ENCODE data around the gene RNPEPL1.

Gene RNPEPL1

DNA sequence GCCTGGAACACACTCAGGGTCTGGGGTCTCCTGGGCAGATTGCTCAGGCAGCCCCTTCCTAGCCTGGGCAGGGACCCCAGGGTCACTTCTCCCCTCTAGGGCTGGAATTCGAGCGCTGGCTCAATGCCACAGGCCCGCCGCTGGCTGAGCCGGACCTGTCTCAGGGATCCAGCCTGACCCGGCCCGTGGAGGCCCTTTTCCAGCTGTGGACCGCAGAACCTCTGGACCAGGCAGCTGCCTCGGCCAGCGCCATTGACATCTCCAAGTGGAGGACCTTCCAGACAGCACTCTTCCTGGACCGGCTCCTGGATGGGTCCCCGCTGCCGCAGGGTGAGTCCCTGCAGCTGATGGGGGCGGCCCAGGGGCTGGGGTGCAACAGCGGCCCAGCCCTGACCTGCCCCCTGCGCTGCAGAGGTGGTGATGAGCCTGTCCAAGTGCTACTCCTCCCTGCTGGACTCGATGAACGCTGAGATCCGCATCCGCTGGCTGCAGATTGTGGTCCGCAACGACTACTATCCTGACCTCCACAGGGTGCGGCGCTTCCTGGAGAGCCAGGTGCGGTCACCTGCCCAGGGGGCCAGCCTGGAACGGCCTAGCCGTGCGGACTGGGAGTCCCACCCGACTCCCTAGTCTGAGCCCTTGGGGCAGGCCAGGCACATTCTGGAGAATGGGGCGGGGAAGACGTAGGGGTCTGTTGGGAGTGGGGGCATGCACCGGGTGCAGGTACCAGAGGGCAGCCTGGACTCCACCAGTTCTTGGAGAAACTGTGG, 8.3 kb downstream of the RNPEPL1 start:
- no peaks in the 10 kb centered on the region for H3K27me3 ChIP-seq (ENCODE audit: control insufficient read depth in 5 of 5, insufficient read depth in 4 of 5, low read length in 5 of 5)

DNA sequence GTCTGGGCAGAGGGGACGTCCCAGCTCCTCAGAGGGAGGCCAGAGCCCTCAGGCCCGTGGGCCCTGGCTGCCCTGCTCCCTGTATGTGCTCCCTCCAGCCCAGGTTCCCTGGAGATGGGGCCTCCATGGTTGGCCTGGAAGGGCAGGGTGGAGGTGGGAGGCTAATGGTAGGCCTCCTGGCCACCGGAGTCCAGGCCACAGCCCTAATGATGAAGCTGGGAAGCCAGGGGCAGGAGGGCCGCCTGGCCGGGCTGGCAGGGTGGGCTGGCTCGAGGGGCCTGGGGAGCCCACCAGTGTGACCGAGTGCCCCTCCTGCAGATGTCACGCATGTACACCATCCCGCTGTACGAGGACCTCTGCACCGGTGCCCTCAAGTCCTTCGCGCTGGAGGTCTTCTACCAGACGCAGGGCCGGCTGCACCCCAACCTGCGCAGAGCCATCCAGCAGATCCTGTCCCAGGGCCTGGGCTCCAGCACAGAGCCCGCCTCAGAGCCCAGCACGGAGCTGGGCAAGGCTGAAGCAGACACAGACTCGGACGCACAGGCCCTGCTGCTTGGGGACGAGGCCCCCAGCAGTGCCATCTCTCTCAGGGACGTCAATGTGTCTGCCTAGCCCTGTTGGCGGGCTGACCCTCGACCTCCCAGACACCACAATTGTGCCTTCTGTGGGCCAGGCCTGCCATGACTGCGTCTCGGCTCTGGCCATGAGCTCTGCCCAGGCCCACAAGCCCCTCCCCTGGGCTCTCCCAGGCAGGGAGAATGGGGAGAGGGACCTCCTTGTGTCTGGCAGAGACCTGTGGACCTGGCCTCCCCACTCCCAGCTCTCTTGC, 9.2 kb downstream of the RNPEPL1 start:
- Histone ChIP-seq H3K4me1 (ENCODE audit: control insufficient read depth in 5 of 5, insufficient read depth in 5 of 5, low read length in 5 of 5) (peaks cover 1 to 33% (median 21%) of the 10 kb centered on the region in 5 donors), H3K4me3 (ENCODE audit: low read depth in 1 of 5, low read length in 5 of 5) (no peak overlapping the region), H3K9ac (ENCODE audit: low read length in 5 of 5) (no peak overlapping the region), H3K9me3 (ENCODE audit: control insufficient read depth in 5 of 5, low read length in 5 of 5) (no peaks in the 10 kb centered on the region), H3K27ac (ENCODE audit: low read depth, low read length) (no peak overlapping the region), H3K27me3 (ENCODE audit: control insufficient read depth in 5 of 5, insufficient read depth in 4 of 5, low read length in 5 of 5) (no peaks in the 10 kb centered on the region), H3K36me3 (ENCODE audit: control insufficient read depth in 5 of 5, insufficient read depth in 5 of 5, low read length in 5 of 5) (peaks cover 0 to 64% (median 56%) of the 10 kb centered on the region in 5 donors)

More for the DNA sequence above, 8.3 kb downstream of the RNPEPL1 start:
- H3K9me3 ChIP-seq (ENCODE audit: control insufficient read depth in 5 of 5, low read length in 5 of 5), result no peaks in the 10 kb centered on the region
- no peak overlapping the region for H3K4me3 ChIP-seq (ENCODE audit: low read depth in 1 of 5, low read length in 5 of 5)
- H3K9ac ChIP-seq (ENCODE audit: low read length in 5 of 5), result no peak overlapping the region
- peaks cover 1 to 35% (median 23%) of the 10 kb centered on the region in 5 donors for H3K4me1 ChIP-seq (ENCODE audit: control insufficient read depth in 5 of 5, insufficient read depth in 5 of 5, low read length in 5 of 5)
- H3K36me3 ChIP-seq (ENCODE audit: control insufficient read depth in 5 of 5, insufficient read depth in 5 of 5, low read length in 5 of 5), result peaks cover 0 to 69% (median 63%) of the 10 kb centered on the region in 5 donors
- no peak overlapping the region for H3K27ac ChIP-seq (ENCODE audit: low read depth, low read length)

DNA sequence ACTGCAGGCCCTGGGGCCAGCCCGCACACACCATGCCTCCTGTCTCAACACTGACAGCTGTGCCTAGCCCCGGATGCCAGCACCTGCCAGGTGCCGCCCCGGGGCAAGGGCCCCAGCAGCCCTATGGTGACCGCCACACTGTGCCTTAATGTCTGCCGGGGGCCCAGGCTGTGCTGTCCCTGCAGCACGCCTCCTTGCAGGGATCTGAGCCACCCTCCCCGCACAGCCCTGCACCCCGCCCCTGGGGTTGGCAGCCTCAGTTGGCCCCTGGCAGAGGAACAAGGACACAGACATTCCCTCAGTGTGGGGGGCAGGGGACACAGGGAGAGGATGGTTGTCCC, 9.8 kb downstream of the RNPEPL1 start:
- peaks cover 1 to 33% (median 21%) of the 10 kb centered on the region in 5 donors for H3K4me1 ChIP-seq (ENCODE audit: control insufficient read depth in 5 of 5, insufficient read depth in 5 of 5, low read length in 5 of 5)
- peak overlapping the region in 1 of 5 donors; percentile 22 for H3K9ac ChIP-seq (ENCODE audit: low read length in 5 of 5)
- peaks cover 0 to 60% (median 55%) of the 10 kb centered on the region in 5 donors for H3K36me3 ChIP-seq (ENCODE audit: control insufficient read depth in 5 of 5, insufficient read depth in 5 of 5, low read length in 5 of 5)
- H3K27me3 ChIP-seq (ENCODE audit: control insufficient read depth in 5 of 5, insufficient read depth in 4 of 5, low read length in 5 of 5), result no peaks in the 10 kb centered on the region
- H3K9me3 ChIP-seq (ENCODE audit: control insufficient read depth in 5 of 5, low read length in 5 of 5), result no peaks in the 10 kb centered on the region
- no peak overlapping the region for H3K4me3 ChIP-seq (ENCODE audit: low read depth in 1 of 5, low read length in 5 of 5)
- H3K27ac ChIP-seq (ENCODE audit: low read depth, low read length), result no peak overlapping the region

DNA sequence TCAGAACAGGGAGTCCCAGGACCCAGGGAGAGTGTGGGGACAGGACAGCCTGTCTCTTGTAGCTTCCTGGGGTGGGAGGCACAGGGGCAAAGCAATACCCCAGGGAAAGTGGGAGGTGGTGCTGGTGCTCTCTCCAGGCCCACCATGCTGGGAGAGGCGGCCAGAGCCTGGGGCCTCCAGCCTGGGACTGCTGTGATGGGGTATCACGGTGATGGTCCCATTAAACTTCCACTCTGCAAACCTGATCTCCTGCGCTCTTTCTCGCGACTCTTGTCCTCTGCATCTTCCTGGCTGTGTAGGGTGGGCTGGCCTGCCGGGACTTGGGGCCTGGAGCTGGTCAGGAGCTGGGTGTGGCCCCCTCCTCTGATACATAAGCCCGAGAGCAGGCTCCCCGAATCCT, 10.2 kb downstream of the RNPEPL1 start:
- Histone ChIP-seq H3K4me3 (ENCODE audit: low read depth in 1 of 5, low read length in 5 of 5) (no peak overlapping the region), H3K27ac (ENCODE audit: low read depth, low read length) (no peak overlapping the region), H3K27me3 (ENCODE audit: control insufficient read depth in 5 of 5, insufficient read depth in 4 of 5, low read length in 5 of 5) (no peaks in the 10 kb centered on the region), H3K9me3 (ENCODE audit: control insufficient read depth in 5 of 5, low read length in 5 of 5) (no peaks in the 10 kb centered on the region), H3K36me3 (ENCODE audit: control insufficient read depth in 5 of 5, insufficient read depth in 5 of 5, low read length in 5 of 5) (peaks cover 0 to 56% (median 51%) of the 10 kb centered on the region in 5 donors), H3K9ac (ENCODE audit: low read length in 5 of 5) (peak overlapping the region in 1 of 5 donors; percentile 22), H3K4me1 (ENCODE audit: control insufficient read depth in 5 of 5, insufficient read depth in 5 of 5, low read length in 5 of 5) (peaks cover 1 to 33% (median 21%) of the 10 kb centered on the region in 5 donors)

DNA sequence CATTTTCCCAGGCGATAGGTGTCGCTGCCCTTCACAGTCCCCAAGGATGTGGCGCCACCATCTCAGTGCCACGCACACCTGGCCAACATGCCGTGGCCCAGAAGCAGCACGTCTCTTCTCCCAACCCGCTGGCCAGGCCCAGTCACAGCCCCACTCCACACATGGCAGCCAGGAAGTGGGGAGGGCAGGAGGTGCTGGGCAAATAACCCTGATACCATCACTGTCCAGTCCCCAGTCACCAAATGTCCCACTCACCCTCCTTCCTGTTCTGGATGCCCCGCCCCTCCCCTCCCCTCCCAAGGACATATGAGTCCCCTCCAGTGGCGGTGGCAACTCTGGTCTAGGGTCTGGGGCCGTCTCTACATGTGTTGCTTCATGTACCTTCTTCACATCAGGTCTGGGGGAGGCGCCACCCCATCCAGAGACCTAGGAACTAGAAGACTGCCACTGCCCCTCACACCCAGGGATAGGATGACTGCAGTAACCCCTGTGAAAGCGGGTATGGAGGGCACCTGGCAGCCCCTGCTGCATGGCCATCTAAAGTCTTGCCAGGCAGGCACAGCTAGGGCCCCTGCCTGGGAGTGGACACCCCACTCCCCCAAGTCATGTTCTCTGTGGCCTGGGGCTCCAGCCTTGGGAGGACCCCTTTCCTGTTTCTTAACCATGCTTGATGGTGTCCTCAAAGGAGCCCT, 10.9 kb downstream of the RNPEPL1 start:
- Histone ChIP-seq H3K4me3 (ENCODE audit: low read depth in 1 of 5, low read length in 5 of 5) (no peak overlapping the region), H3K27ac (ENCODE audit: low read depth, low read length) (peak overlapping the region; percentile 62), H3K27me3 (ENCODE audit: control insufficient read depth in 5 of 5, insufficient read depth in 4 of 5, low read length in 5 of 5) (no peaks in the 10 kb centered on the region), H3K9ac (ENCODE audit: low read length in 5 of 5) (no peak overlapping the region), H3K9me3 (ENCODE audit: control insufficient read depth in 5 of 5, low read length in 5 of 5) (no peaks in the 10 kb centered on the region), H3K36me3 (ENCODE audit: control insufficient read depth in 5 of 5, insufficient read depth in 5 of 5, low read length in 5 of 5) (peaks cover 0 to 49% (median 44%) of the 10 kb centered on the region in 5 donors), H3K4me1 (ENCODE audit: control insufficient read depth in 5 of 5, insufficient read depth in 5 of 5, low read length in 5 of 5) (peaks cover 1 to 33% (median 21%) of the 10 kb centered on the region in 5 donors)

DNA sequence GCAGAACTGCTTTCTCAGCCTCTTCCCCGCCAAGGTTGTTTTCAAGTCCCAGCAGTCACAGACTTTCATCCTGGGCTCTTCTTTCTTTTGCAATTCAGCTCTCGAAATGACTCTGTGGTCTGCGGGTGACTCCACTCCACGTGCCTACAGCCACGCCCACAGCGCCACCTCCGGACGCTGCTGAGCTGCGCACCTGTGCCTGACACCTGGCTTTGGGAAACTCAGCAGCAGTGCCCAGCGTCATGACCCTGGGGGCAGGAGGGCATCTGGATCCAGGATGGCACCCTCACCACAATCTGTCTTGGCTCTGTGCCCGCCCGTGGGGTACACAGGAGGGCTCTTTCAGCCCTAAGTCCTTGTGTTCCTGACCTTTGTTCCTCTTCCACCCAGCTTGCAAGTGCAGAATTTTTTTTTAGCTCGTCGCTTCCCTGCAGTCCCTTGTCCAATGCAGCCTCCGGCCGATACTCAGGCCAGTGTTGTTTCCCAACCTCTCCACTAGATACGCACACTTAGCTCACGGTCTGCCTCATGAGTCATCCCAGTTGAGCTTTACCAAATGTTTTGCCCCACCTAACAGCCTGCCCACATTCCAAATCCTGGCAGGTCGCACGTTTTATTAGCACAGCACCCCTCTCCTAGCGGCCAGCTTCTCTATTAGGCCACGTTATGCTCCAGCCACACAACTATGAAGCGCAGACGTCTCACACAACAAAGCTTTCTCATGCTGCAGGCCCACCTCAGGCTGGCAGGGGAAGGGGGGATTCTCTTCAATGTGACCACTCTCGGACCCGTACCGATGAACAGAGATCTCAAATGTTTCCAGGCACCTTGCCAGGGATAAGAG, 11.7 kb downstream of the RNPEPL1 start:
- H3K4me3 ChIP-seq (ENCODE audit: low read depth in 1 of 5, low read length in 5 of 5), result no peak overlapping the region
- no peaks in the 10 kb centered on the region for H3K27me3 ChIP-seq (ENCODE audit: control insufficient read depth in 5 of 5, insufficient read depth in 4 of 5, low read length in 5 of 5)
- H3K36me3 ChIP-seq (ENCODE audit: control insufficient read depth in 5 of 5, insufficient read depth in 5 of 5, low read length in 5 of 5), result peaks cover 0 to 41% (median 36%) of the 10 kb centered on the region in 5 donors
- H3K9ac ChIP-seq (ENCODE audit: low read length in 5 of 5), result peak overlapping the region in 3 of 5 donors; percentile 26 to 43 (median 41)
- H3K27ac ChIP-seq (ENCODE audit: low read depth, low read length), result peak overlapping the region; percentile 66
- no peaks in the 10 kb centered on the region for H3K9me3 ChIP-seq (ENCODE audit: control insufficient read depth in 5 of 5, low read length in 5 of 5)
- peaks cover 6 to 39% (median 28%) of the 10 kb centered on the region in 5 donors for H3K4me1 ChIP-seq (ENCODE audit: control insufficient read depth in 5 of 5, insufficient read depth in 5 of 5, low read length in 5 of 5)

DNA sequence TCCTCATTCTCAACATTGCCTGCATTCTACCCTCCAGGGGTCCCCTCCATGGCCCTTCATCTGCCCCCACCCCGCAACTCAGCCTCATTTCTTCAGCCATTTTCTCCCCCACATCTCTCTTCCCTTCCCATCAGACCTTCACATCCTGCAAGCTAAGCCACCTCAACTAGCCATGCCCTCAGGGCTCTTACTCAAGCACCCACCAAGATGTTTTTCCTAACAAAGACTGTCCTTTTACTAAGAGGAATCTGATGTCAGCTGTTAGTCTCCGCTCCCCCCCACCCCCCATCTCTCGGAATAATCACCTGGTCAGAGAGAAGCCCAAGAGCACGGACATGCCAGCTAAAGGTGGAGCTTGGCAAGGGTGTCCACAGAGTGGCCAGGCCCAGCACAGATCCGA, 13.5 kb downstream of the RNPEPL1 start:
- Histone ChIP-seq H3K4me1 (ENCODE audit: control insufficient read depth in 5 of 5, insufficient read depth in 5 of 5, low read length in 5 of 5) (peaks cover 12 to 50% (median 39%) of the 10 kb centered on the region in 5 donors), H3K9me3 (ENCODE audit: control insufficient read depth in 5 of 5, low read length in 5 of 5) (no peaks in the 10 kb centered on the region), H3K27me3 (ENCODE audit: control insufficient read depth in 5 of 5, insufficient read depth in 4 of 5, low read length in 5 of 5) (no peaks in the 10 kb centered on the region), H3K27ac (ENCODE audit: low read depth, low read length) (no peak overlapping the region), H3K4me3 (ENCODE audit: low read depth in 1 of 5, low read length in 5 of 5) (no peak overlapping the region), H3K36me3 (ENCODE audit: control insufficient read depth in 5 of 5, insufficient read depth in 5 of 5, low read length in 5 of 5) (peaks cover 0 to 23% (median 18%) of the 10 kb centered on the region in 5 donors), H3K9ac (ENCODE audit: low read length in 5 of 5) (no peak overlapping the region)

DNA sequence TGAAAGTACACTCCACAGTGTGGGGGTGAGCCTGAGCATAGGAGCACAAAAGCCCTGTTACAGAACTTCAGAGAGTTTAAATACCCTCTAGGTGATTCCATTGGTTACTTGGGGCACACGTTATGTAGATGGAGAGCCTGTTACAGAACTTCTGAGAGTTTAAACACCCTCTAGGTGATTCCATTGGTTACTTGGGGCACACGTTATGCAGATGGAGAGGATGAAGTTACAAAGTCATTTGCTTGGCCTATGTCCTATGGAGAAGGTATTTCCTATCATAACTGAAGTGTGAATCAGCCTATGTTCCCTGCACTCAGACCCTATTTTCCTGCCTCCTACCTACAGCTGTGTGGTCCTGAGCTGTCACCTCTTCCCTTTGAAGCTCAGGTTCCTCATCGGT, 14.5 kb downstream of the RNPEPL1 start:
- peaks cover 0 to 13% (median 8%) of the 10 kb centered on the region in 5 donors for H3K36me3 ChIP-seq (ENCODE audit: control insufficient read depth in 5 of 5, insufficient read depth in 5 of 5, low read length in 5 of 5)
- no peak overlapping the region for H3K27ac ChIP-seq (ENCODE audit: low read depth, low read length)
- no peaks in the 10 kb centered on the region for H3K9me3 ChIP-seq (ENCODE audit: control insufficient read depth in 5 of 5, low read length in 5 of 5)
- no peak overlapping the region for H3K4me3 ChIP-seq (ENCODE audit: low read depth in 1 of 5, low read length in 5 of 5)
- peaks cover 17 to 57% (median 49%) of the 10 kb centered on the region in 5 donors for H3K4me1 ChIP-seq (ENCODE audit: control insufficient read depth in 5 of 5, insufficient read depth in 5 of 5, low read length in 5 of 5)
- no peaks in the 10 kb centered on the region for H3K27me3 ChIP-seq (ENCODE audit: control insufficient read depth in 5 of 5, insufficient read depth in 4 of 5, low read length in 5 of 5)
- no peak overlapping the region for H3K9ac ChIP-seq (ENCODE audit: low read length in 5 of 5)

DNA sequence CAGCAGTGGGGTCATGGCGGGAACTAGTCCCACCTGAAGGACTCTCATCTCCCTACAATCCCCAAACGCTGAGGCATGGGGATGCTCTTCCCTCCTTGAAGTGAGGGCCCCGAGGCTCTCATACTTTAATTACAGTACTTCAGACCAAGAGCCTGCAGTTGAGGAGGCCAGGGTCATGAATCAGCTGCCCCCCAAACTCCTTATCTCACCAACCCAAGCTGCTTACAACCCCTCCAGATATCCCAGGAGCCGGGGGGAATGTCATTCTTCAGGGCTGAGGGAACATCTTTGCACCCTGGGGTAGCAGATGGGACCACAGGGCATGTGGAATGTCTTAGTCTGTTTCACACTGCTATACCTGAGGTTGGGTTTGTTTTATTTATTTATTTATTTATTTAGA, 15.5 kb downstream of the RNPEPL1 start:
- Histone ChIP-seq H3K4me1 (ENCODE audit: control insufficient read depth in 5 of 5, insufficient read depth in 5 of 5, low read length in 5 of 5) (peaks cover 23 to 58% (median 53%) of the 10 kb centered on the region in 5 donors), H3K27me3 (ENCODE audit: control insufficient read depth in 5 of 5, insufficient read depth in 4 of 5, low read length in 5 of 5) (no peaks in the 10 kb centered on the region), H3K9me3 (ENCODE audit: control insufficient read depth in 5 of 5, low read length in 5 of 5) (no peaks in the 10 kb centered on the region)

More for the DNA sequence above, 15.5 kb downstream of the RNPEPL1 start:
- H3K36me3 ChIP-seq (ENCODE audit: control insufficient read depth in 5 of 5, insufficient read depth in 5 of 5, low read length in 5 of 5), result peaks cover 0 to 5% (median 0%) of the 10 kb centered on the region in 5 donors
- H3K27ac ChIP-seq (ENCODE audit: low read depth, low read length), result no peak overlapping the region
- peak overlapping the region in 1 of 5 donors; percentile 23 for H3K9ac ChIP-seq (ENCODE audit: low read length in 5 of 5)
- no peak overlapping the region for H3K4me3 ChIP-seq (ENCODE audit: low read depth in 1 of 5, low read length in 5 of 5)
